Measurements from ENCODE around the gene PAPPA. TPM values are rescaled to one million over a fixed set of nuclear protein-coding genes. Genes with fewer than 3 reads are reported as not detected.

PAPPA gene
- total RNA-seq, 1 experiment from 2014 or later, result 0.05 TPM

DNA sequence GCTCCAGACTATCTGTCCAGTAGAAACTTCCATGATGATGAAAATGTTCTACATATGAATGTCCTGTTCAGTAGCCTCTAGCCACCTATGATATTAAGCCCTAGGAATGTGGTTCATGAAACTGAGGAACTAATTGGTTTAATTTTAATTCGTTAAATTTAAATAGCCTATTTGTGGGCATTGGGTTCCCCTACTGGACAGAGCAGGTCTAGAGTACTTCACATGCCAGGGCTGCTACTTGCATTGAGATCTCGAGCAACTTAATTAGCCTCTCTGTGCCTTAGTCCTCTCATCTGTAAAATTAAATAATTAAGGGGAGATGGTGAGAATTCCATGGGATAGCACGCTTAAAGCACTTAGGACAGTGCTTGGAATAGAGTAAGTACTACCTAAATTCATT lies 160.0 kb downstream of the PAPPA start:
- Histone ChIP-seq H3K36me3 (ENCODE audit: control insufficient read depth in 1 of 2, insufficient read depth in 2 of 2, low read length in 2 of 2) (no peaks in the 10 kb centered on the region), H3K4me2 (ENCODE audit: low read length) (no peak overlapping the region), H3K4me1 (ENCODE audit: control insufficient read depth in 1 of 2, insufficient read depth in 2 of 2, low read length in 2 of 2) (no peaks in the 10 kb centered on the region), H2AFZ (ENCODE audit: low read depth, low read length, poor library complexity, severe bottlenecking) (no peak overlapping the region), H3K9me3 (ENCODE audit: control insufficient read depth in 1 of 2, insufficient read depth in 1 of 2, low read depth in 1 of 2, low read length in 2 of 2) (no peaks in the 10 kb centered on the region), H3K9ac (ENCODE audit: low read length) (no peak overlapping the region), H3K9me2 (ENCODE audit: insufficient read depth) (no peaks in the 10 kb centered on the region), H4K20me1 (ENCODE audit: insufficient read depth) (no peaks in the 10 kb centered on the region), H3K27ac (ENCODE audit: low read depth, low read length) (no peak overlapping the region), H3K27me3 (ENCODE audit: insufficient read depth, low read length) (peaks cover 56% of the 10 kb centered on the region), H3K79me2 (ENCODE audit: insufficient read depth, low read length) (no peaks in the 10 kb centered on the region), H3K4me3 (replicated peaks in 1 of 2; ENCODE audit: low read depth in 1 of 2, low read length in 2 of 2) (no peak overlapping the region)
- ChIA-PET POLR2A (no interaction called here), CTCF (no interaction called here), RAD21 (ENCODE audit: low non-redundant PET in 1 of 2, low total read pairs in 2 of 2, uncharacterized antibody in 2 of 2, unreplicated experiment in 2 of 2) (no interaction called here)
- intact Hi-C loops (cut with micrococcal nuclease), result no loop called here
- BruUV-seq (replicated peaks), result no TSS peak
- no peak for TF ChIP-seq ATF3 (IDR thresholded peaks at IDR 0.05)
- TF ChIP-seq, protein P1, sequence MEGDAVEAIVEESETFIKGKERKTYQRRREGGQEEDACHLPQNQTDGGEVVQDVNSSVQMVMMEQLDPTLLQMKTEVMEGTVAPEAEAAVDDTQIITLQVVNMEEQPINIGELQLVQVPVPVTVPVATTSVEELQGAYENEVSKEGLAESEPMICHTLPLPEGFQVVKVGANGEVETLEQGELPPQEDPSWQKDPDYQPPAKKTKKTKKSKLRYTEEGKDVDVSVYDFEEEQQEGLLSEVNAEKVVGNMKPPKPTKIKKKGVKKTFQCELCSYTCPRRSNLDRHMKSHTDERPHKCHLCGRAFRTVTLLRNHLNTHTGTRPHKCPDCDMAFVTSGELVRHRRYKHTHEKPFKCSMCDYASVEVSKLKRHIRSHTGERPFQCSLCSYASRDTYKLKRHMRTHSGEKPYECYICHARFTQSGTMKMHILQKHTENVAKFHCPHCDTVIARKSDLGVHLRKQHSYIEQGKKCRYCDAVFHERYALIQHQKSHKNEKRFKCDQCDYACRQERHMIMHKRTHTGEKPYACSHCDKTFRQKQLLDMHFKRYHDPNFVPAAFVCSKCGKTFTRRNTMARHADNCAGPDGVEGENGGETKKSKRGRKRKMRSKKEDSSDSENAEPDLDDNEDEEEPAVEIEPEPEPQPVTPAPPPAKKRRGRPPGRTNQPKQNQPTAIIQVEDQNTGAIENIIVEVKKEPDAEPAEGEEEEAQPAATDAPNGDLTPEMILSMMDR (IDR thresholded peaks at IDR 0.05 in 2 of 3, conservative IDR thresholded peaks at IDR 0.05 in 1 of 3; ENCODE audit: borderline replicate concordance in 1 of 3, insufficient read depth in 1 of 3, low read depth in 2 of 3, low read length in 2 of 3), result peak in 2 of 3 experiments; percentile 9 to 22; a peak in 1 of 6 replicates
- DNase-seq (ENCODE audit: low read depth, low spot score) (no peak), ATAC-seq (no peak)

GRCh38 chr9:116316246-116316645 lies 162.7 kb downstream of the PAPPA start:
- H3K9me2 ChIP-seq (ENCODE audit: insufficient read depth), result no peaks in the 10 kb centered on the region
- DNase-seq (ENCODE audit: low read depth, low spot score), result no peak
- H3K4me1 ChIP-seq (ENCODE audit: control insufficient read depth in 1 of 2, insufficient read depth in 2 of 2, low read length in 2 of 2), result no peaks in the 10 kb centered on the region
- H3K9me3 ChIP-seq (ENCODE audit: control insufficient read depth in 1 of 2, insufficient read depth in 1 of 2, low read depth in 1 of 2, low read length in 2 of 2), result no peaks in the 10 kb centered on the region
- H3K27me3 ChIP-seq (ENCODE audit: insufficient read depth, low read length), result peaks cover 33% of the 10 kb centered on the region
- POLR2A ChIA-PET, result no interaction called here
- no peaks in the 10 kb centered on the region for H3K36me3 ChIP-seq (ENCODE audit: control insufficient read depth in 1 of 2, insufficient read depth in 2 of 2, low read length in 2 of 2)
- H4K20me1 ChIP-seq (ENCODE audit: insufficient read depth), result no peaks in the 10 kb centered on the region
- no peak for ATAC-seq
- H2AFZ ChIP-seq (ENCODE audit: low read depth, low read length, poor library complexity, severe bottlenecking), result no peak overlapping the region
- RAD21 ChIA-PET (ENCODE audit: low non-redundant PET in 1 of 2, low total read pairs in 2 of 2, uncharacterized antibody in 2 of 2, unreplicated experiment in 2 of 2), result no interaction called here
- H3K27ac ChIP-seq (ENCODE audit: low read depth, low read length), result no peak overlapping the region
- CTCF ChIA-PET, result no interaction called here
- intact Hi-C loops (cut with micrococcal nuclease), result no loop called here
- H3K9ac ChIP-seq (ENCODE audit: low read length), result no peak overlapping the region
- no peaks in the 10 kb centered on the region for H3K79me2 ChIP-seq (ENCODE audit: insufficient read depth, low read length)
- no peak overlapping the region for H3K4me3 ChIP-seq (replicated peaks in 1 of 2; ENCODE audit: low read depth in 1 of 2, low read length in 2 of 2)
- H3K4me2 ChIP-seq (ENCODE audit: low read length), result no peak overlapping the region
- BruUV-seq (replicated peaks), result no TSS peak
- TF ChIP-seq RAD21 (IDR thresholded peaks at IDR 0.05; ENCODE audit: low read depth) (no peak), SRF (IDR thresholded peaks at IDR 0.05; ENCODE audit: low read depth) (no peak), EZH2 (IDR thresholded peaks at IDR 0.05) (no peak), POLR2A (IDR thresholded peaks at IDR 0.05; ENCODE audit: borderline replicate concordance, extremely low read depth, insufficient read depth, insufficient read length) (no peak), ZFX (IDR thresholded peaks at IDR 0.05) (no peak), CEBPB (IDR thresholded peaks at IDR 0.05; ENCODE audit: low read depth) (no peak), ELF1 (IDR thresholded peaks at IDR 0.05; ENCODE audit: borderline replicate concordance, low read depth) (no peak), ZNF274 (IDR thresholded peaks at IDR 0.05; ENCODE audit: low read depth, low read length) (no peak), EGR1 (IDR thresholded peaks at IDR 0.05; ENCODE audit: low read depth) (no peak), CBX3 (IDR thresholded peaks at IDR 0.05; ENCODE audit: low read depth) (no peak), ATF3 (IDR thresholded peaks at IDR 0.05) (no peak), TCF7L2 (IDR thresholded peaks at IDR 0.05; ENCODE audit: borderline replicate concordance, extremely low read depth, insufficient read depth, insufficient read length) (no peak), MAX (IDR thresholded peaks at IDR 0.05) (no peak), POLR2AphosphoS5 (IDR thresholded peaks at IDR 0.05; ENCODE audit: low read depth, low read length) (no peak), YY1 (IDR thresholded peaks at IDR 0.05; ENCODE audit: extremely low read depth, insufficient replicate concordance, low read depth, low read length) (no peak)
- TF ChIP-seq, protein P1 (IDR thresholded peaks at IDR 0.05 in 2 of 3, conservative IDR thresholded peaks at IDR 0.05 in 1 of 3; ENCODE audit: borderline replicate concordance in 1 of 3, insufficient read depth in 1 of 3, low read depth in 2 of 3, low read length in 2 of 3), result no peak
